GM21515 (cell line): ENCODE data around the gene GATAD2B.
"Not testable (repeated sequence)": the region's sequence is repeated elsewhere in the genome, so short reads cannot be mapped to it uniquely, and the experiment has no call there.

Experiments
- ATAC-seq: cut with Tn5 transposase; IDR thresholded peaks from one replicate; pipeline ENCODE4 v1.9.1; 2021; ENCODE audit not compliant: unreplicated experiment

GATAD2B gene

DNA sequence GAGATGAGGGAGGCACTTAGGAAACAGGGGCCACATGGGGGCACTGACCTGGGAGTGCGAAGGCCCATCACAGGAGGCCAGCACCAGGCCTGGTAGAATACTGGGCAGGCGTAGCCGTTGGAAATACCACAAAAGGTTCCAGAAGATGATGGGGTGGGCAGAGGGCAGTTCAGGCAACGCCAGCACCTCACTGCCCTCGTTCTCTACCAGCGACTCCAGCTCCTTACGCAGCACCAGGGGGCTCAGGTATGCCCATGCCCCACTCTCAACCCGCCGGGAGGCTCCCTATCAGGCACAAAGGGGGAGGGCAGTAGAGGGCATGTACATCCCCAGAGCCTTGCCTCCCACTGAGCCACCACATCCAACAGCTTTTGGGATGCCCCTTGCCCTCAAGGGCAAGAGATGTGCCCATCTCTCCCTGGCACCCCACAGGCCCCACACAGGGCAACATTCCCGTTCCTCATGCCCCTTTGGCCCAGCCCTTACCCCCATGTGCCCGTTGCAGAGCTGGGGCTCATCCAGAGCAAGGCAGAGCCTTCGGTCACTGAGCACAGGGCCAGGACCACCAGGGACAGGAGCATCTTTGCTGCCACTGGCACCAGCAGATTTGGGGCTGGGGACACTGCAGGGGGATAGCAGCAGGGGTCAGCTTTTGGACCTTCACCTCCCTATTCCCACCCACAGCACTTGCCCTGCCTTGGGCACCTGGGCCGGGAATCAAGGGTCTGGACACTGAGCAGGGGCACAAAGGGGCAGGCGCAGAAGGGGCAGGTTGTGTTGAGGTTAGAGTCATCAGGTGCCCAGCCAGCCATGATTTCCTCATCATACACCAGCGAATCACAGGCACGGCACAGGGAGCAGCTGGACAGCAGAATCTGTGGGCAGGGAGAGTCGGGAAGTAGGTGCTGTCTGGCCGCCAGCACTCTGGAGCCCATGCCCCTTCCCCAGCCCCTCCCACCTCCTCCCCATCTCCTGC lies 9.7 kb upstream of the GATAD2B start:
- no peak for ATAC-seq

DNA sequence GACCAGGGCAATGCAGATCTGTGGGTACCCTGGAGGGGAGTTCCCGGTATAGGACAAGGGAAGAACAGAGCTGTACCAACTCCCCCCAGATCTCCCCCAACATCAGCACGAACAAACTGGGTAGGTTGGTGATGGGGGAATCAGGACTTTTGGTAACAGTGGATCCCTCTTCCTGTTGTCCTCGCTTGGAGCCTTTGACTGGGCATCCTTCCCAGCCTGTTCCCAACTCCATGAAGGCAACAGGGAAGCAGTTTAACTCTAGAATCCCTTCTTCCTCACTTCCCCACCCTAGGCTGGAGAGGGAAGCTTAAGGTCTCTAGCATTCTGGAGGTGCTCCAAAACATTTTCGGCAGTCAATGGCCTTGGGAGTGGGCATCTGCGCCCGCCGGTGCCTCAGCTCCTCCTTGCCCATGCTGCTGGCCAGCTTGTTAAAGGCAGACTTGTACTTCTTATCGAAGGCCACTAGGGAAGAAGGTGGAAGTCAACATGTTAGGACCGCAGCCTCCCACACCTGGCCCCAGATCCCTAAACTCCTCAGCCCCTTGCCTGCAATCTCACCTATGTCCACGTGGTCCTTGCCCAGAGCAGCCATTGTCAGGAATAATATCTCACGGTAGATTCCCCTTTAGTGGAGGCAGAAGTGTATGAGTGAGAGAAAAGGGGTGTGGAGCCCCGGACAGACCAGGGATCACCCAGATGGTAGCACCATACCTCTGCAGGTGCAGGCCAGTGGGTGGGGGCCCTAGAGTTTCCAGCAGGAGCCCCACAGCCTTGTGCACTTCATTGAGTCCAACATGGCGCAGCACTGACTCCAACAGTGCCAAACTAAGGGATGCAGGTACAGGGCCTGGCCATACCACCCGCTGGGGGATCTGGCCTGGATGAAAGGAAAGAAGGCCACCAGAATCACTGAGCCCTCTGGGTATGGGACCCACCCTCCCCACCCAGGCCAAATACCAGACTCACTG lies 7.5 kb upstream of the GATAD2B start:
- no peak for ATAC-seq

DNA sequence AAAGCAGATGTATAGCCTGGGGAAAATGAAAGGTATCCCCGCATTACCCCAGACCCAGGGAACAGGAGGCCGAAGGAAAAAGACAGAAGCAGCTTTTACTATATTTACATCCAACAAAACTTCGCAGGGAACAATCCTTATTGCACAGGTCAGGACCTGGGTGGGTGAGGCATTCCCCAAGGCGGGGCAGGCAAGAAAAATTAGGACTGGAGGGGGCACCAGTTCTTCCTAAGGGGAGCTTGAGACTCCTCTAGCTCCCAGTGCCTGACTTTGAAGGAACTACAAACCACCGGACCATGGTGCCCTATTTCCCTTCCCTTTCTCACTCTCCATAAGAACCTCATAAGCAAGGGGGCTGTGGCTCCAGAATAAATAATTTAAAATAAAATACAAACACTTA lies 6.7 kb upstream of the GATAD2B start:
- ATAC-seq = no peak

DNA sequence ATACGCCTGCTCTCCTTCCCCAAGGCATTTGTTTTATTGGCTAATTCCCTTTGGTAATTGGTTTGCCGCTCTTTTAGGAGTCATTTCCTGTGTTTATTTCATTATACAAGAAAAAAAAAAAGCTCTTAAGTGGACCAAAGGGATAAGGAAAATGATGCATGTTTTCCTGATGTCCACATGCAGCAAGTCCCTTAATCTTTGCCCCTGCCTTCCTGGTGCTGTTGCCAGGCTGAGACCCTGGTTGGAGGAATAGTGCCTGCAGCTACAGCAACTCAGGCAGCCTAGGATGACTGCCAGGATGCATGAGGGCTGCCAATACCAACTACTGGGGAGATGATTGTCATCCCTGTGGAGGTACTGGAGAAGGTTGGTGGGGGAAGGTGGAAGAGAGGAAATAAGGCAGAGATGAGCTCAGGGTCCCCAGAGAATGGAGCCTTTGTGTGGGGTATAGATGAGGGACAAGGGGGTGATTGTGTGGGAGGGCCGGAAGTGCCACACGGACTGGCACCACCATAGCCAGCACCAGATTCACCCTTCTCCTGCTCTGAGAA lies 6.1 kb upstream of the GATAD2B start:
- ATAC-seq = no peak

DNA sequence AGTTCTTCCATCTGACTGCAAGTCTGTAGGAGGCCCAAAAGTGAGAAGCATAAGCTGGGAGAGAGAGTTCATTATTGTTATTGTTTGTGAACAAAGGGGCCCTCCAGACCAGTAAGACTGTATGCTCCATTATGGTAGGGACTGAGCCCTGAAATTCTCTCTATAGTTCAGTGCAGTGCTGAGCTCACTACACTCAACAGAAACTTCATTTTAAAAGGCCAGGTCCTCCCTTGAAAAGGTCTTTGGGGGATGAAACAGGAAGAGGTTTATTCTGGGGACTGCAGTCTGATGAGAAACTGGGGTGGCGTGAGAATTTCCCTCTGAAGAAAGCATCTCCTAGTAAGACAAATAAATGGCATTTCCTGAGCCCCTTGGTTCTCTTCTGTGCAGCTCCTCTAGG lies 5.5 kb upstream of the GATAD2B start:
- ATAC-seq = no peak

DNA sequence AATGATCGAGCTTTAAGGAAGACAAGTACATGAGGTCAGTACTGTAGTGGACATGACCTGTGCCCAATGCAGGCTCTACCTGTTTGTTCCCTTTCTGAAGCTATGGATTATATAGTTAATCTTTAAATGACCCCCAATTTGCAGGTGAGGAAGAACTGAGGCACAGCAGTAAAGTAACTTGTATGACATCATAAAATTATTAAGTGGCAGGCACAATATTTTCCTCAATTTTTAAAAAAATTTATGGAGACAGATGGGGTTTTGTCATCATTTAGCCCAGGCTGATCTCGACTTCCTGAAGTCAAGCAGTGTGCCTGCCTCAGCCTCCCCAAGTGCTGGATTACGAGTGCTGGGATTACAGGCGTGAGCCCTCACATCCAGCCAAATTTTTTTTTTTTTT lies 3.6 kb upstream of the GATAD2B start:
- ATAC-seq = no peak

DNA sequence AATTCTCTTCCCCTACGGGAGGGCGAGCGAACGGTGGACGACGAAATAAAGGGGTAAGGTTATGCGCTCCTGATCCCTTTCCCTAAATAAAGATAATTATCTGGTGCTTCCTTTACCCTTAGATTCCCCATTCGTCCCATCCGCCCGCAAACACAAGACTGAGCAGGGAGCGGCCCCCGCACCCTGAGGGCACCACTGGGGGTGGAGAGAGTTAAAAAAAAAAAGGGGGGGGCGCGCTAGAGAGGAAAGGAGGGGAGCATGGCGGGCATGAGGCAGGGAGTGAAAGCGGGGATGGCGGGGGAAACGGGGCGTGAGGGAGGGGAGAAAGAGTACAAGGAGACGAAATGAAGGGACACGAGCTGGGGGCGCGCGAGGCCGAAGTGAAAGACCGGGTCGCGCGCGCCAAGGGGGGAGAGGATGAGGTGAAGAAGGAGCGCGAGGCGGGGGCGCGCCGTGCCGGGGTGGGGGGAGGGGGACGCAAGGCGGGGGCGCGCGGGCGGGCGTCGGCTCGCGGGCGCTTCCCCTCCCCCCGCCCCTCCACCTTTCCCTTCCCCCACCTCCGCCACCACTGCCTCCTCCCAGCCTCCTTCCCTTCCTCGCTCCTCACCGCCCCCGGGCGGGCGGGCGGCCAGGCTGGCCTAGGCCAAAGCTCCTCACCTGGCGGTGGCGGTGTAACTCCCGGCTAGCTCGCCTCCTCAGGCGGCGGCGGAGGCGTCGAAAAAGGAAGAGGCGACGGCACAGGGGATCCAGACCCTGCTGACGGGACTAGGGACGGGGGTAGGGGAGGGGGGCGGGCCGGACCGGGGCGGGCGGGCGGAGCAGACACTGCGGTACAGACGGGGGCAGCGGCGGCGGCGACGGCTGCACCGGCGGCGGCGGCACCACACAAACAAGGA lies 448 bp downstream of the GATAD2B start:
- peak; percentile 25 for ATAC-seq

DNA sequence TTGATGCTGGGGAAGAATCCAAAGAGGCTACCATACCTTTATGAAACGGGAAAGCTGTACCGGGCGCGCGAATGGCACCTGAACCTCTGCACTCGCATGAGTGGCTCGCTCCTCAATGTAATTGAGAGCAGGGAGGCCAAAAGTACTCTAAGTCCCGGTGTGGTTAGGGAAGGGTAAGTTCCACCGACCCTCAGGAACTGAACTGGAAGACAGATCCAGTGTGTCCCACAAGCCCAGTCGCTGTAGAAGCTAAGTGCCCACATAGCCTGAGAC lies 1.0 kb downstream of the GATAD2B start:
- ATAC-seq = no peak

DNA sequence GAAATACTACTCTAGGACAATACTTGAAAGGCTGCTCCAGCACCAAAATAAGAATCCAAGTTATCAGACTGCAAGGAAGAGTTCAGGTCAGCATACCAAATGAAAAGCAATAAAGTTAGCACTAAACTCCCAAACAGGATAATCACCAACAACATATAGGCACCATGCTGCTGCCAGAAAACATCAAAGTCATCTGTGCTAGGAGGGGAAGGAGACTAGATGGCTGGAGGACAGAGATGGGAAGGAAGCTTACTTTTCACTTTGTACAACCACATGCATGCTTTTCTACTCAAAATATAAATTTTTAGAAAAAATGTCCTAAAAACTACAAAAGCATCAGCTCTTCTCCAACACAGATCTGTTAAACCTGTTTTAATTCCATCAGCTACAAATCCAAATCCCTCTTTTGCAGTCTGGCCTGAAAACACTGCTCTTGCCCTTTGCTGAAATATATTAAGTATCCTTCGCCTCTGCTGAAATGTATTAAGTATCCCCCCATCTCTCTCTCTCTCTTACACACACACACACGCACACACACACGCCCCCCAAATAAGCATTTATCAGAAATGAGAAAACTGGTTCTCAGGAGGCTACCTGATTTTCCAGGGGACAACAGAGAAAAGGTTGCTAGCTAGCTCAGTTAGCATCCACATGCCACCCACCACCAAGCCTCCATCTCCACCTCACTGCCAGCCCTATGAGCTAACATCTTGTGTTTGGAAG lies 1.5 kb downstream of the GATAD2B start:
- ATAC-seq = no peak

DNA sequence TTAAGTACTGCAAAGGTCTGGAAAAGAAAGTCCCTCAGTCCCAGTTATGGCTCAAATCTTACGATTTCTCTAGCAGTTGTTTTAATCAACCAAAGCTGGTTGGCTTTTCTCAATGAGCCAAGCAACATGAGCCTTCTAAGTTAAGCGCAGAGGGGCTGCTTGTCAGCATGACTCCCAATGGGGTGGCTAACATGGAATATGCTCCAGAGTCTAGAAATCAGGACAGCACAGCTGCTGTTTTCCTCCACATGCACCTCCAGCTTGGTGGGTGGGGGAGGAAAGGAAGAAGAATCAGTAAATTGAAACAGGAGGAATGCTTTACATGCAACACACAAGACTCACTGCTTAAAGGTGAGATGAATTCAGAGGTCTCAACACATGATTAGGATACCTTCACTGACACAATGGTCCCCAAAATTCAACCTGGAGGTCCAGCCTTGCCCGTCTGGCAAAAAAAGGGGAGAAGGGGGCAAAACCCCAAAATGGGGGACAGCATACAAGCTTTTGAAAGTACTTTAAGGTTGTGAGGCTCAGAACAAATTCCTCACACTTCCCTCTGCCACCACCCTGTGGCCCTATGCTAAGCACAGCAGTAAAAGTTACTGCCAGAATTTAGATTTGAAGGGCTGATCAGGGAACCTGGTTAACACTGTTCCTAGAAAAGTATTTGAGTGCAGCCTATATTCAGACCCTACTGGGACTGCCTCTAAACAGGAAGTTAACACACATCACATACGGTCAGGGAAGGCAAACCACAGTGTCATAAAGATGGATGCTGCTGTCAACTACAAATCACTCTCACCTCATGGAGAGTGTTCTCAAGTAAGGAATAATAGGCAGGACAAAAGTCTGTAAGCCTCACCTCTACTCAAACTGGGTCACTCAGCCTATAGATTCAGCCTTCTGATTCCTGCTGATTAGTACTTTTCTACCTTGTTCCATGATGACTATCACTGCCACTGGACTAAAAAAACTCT lies 2.6 kb downstream of the GATAD2B start:
- ATAC-seq = no peak

DNA sequence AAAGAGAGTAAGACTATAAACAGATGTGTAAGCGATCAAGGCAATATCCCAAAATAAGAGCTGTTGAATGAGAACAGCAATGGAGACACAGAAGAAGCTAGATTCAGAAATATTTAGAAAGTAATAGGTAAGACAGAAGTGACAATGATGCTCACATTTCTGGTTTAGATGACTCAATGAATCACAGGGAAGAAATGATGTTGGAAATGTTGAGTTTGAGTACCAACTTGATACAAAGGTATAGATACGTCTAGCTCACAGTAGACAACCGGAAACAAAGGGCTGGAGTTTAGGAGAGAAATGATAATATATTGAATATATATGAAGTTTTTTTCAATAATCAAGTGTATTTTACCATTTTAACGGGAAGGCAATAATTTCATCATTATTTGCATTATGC lies 6.5 kb downstream of the GATAD2B start:
- ATAC-seq = no peak

DNA sequence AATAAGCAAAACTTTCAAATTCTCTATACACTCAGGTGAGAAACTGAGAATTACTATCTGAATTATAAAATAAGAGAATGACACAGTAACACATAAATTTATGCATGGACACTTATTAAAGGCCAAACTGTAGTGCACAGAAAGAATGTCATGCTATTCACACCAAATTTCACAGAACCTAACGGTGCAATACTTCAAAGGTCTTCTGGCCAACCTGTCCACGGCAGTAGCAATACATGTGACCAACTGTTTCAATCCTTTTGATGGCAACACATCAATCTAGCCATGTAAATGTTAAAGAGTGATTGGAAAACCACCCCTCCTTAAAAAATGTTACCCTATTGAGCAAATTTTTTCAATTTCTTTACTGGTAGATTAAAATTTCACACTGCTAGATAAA lies 10.4 kb downstream of the GATAD2B start:
- ATAC-seq = no peak

DNA sequence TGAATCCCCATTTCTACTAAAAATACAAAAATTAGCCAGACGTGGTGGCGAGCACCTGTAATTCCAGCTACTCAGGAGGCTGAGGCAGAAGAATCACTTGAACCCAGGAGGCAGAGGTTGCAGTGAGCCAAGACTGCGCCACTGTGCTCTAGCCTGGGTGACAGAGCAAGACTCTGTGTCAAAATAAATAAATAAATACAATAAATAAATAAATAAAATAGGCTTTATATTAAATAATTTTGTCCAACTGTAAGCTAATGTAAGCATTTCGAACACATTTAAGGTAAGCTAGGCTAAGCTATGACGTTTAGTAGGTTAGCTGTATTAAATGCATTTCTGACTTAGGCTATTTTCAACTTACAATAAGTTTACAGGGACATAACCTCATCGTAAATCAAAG lies 12.2 kb downstream of the GATAD2B start:
- ATAC-seq = not testable (repeated sequence)

DNA sequence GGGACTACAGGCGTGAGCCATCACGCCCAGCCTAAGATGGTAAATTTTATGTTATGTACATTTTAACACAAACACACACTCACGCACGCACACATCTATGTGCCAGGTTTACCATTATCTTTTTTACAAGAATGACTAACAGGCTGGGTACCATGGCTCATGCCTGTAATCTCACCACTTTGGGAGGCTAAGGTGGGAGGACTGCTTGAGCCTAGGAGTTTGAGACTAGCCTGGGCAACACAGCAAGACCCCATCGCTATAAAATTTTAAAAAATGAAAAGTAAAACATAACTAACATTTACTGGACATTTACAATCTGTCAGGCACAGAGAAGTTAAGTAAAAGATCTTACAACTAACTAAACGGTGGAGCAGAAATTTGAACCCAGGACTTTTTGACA lies 14.7 kb downstream of the GATAD2B start:
- ATAC-seq = no peak

DNA sequence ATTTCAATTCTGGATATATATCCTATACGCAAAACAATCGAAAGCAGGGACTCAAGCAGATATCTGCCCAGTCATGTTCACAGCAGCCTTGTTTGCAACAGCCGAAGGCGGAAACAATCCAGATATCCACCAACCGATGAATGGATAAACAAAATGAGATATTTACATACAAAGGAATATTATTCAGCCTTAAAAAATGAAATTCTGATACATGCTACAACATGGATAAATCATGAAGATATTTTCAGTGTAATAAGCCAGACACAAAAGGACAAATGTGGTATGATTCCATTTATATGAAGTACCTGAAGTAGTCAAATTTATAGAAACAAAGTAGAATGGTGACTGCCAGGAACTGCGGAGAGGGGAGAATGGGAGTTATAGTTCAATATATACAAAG lies 15.6 kb downstream of the GATAD2B start:
- no peak for ATAC-seq

DNA sequence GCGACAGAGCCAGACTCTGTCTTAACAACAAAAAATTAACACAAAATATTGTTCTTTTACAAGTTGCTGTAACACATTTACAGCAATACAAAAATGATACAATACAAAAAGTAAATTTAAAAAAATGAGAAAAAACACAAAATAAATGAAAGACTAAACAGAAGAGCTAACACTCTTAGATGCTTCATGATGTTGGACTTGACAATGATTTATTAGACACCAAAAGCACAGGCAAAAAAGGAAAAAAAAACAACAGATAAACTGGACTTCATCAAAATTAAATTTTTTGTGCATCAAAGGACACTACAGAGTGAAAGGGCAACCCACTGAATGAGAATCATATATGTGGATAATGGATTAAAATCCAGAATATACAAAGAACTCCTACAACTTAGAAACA lies 16.4 kb downstream of the GATAD2B start:
- ATAC-seq = no peak

DNA sequence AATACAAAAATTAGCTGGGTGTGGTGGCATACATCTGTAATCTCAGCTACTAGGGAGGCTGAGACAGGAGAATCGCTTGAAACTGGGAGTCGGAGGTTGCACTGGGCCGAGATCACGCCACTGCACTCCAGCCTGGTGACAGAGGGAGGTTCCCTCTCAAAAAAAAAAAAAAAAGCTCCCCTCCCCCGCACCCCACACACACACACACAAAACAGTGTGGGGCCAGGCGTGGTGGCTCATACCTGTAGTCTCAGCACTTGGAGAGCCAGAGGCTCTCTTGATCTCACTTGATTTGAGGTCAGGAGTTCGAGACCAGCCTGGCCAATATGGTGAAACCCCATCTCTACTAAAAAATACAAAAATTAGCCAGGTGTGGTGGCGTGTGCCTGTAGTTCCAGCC lies 16.9 kb downstream of the GATAD2B start:
- not testable (repeated sequence) for ATAC-seq

DNA sequence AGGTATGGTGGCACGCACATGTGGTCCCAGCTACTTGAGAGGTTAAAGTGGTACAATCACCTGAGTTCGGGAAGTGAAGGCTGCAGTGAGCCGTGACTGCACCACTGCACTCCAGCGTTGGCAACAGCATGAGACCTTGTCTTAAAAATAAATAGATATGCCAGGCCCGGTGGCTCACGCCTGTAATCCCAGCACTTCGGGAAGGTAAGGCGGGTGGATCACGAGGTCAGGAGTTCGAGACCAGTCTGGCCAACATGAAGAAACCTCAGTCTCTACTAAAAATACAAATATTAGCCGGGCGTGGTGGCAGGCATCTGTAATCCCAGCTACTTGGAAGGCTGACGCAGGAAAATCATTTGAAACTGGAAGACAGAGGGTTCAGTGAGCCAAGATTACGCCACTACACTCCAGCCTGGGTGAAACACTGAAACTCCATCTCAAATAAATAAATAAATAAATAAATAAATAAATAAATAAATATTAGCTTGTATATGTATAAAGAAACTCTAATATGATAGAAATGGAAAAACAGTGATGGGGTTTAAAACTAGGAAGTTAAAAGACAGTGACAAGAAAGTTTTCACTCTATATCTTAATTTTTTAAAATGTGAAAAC lies 18.8 kb downstream of the GATAD2B start:
- no peak for ATAC-seq
